Panc1 (cell line): ENCODE results near the gene PPP3R1. TPM values are rescaled to one million over a fixed set of nuclear protein-coding genes. Genes with fewer than 3 reads are reported as not detected.

Source experiments
- ATAC-seq: fragments of 200-7000 bp; cut with Tn5 transposase; 2 replicates; pipeline ENCODE4 v1.9.1; 2020; ENCODE audit warnings: mild to moderate bottlenecking, moderate library complexity
- BruUV-seq: library from RNA; stranded (reverse); fragments of 400-500 nt; replicated peaks from 2 replicates; lab custom pipeline; 2021; lab: Mats Ljungman, UMichigan
- CTCF ChIA-PET: fragments of 300-600 bp; sonication (Branson Sonifier 250); formaldehyde crosslinking; loops from one replicate; lab custom pipeline; 2022; ENCODE audit warnings: antibody characterized with exemption; lab: Charles Lee
- POLR2A ChIA-PET: fragments of 300-600 bp; sonication (Branson Sonifier 250); formaldehyde crosslinking; loops from one replicate; lab custom pipeline; 2022; ENCODE audit warnings: antibody characterized with exemption; lab: Charles Lee
- DNase-seq: peaks from one replicate; pipeline ENCODE4 v3.0.0-alpha.2; 2010; ENCODE audit warnings: low read depth, low spot score
- H3K27ac ChIP-seq: 2 replicates; pipeline ENCODE4 v1.5.1; 2011; ENCODE audit warnings: mild to moderate bottlenecking, low read length, inconsistent platforms
- H3K27me3 ChIP-seq: fragments of 200-500 bp; sonication (Bioruptor generic); 2 replicates; pipeline ENCODE4 v1.6.0; 2014; ENCODE audit warnings: low read length, inconsistent platforms; ENCODE audit not compliant: control insufficient read depth, insufficient read depth
- H3K36me3 ChIP-seq: fragments of 200-500 bp; sonication (Bioruptor generic); 2 replicates; pipeline ENCODE4 v1.5.1; 2014; ENCODE audit warnings: inconsistent platforms, mild to moderate bottlenecking, low read length, moderate library complexity; ENCODE audit not compliant: control insufficient read depth, insufficient read depth
- H3K4me1 ChIP-seq: 2 replicates; pipeline ENCODE4 v1.5.1; 2011; ENCODE audit warnings: inconsistent platforms, mild to moderate bottlenecking, low read length, moderate library complexity; ENCODE audit not compliant: control insufficient read depth, insufficient read depth
- H3K4me3 ChIP-seq, 2 experiments: 2 replicates each; pipeline ENCODE4 v1.5.1; 2011 to 2012; ENCODE audit warnings: low read depth in 2 of 2, low read length in 2 of 2, mild to moderate bottlenecking in 2 of 2, inconsistent platforms in 1 of 2, moderate library complexity in 1 of 2
- H3K9me3 ChIP-seq: fragments of 200-500 bp; sonication (Bioruptor generic); 2 replicates; pipeline ENCODE4 v1.5.1; 2014; ENCODE audit warnings: low read depth, mild to moderate bottlenecking, inconsistent platforms, low read length, moderate library complexity; ENCODE audit not compliant: control insufficient read depth, insufficient read depth
- CTCF ChIP-seq: fragments of 450-650 bp; IDR thresholded peaks from 2 replicates; pipeline ENCODE4 v1.5.1; 2017; ENCODE audit warnings: mild to moderate bottlenecking
- POLR2AphosphoS5 ChIP-seq: IDR thresholded peaks from 2 replicates; pipeline ENCODE4 v1.6.1; 2012; ENCODE audit warnings: mild to moderate bottlenecking, low read depth, low read length, moderate library complexity
- REST ChIP-seq, 2 experiments: IDR thresholded peaks; 2 replicates each; pipeline ENCODE4 v1.6.1; 2011 to 2012; ENCODE audit warnings: low read depth in 2 of 2, control low read depth in 1 of 2, low read length in 1 of 2, mild to moderate bottlenecking in 1 of 2, moderate library complexity in 1 of 2; ENCODE audit not compliant: insufficient read depth in 1 of 2
- SIN3A ChIP-seq: IDR thresholded peaks from 2 replicates; pipeline ENCODE4 v1.6.1; 2012; ENCODE audit warnings: low read depth, mild to moderate bottlenecking, low read length, moderate library complexity, borderline replicate concordance; ENCODE audit not compliant: insufficient read depth
- TCF7L2 ChIP-seq: IDR thresholded peaks from 2 replicates; pipeline ENCODE4 v1.6.1; 2011; ENCODE audit warnings: mild to moderate bottlenecking, low read depth, low read length, inconsistent platforms
- in situ Hi-C: cut with HindIII; loops from 2 replicates; pipeline ENCODE4 v1.10.0; 2016; ENCODE audit warnings: low sequenced_read_pairs, low pct_unique_long_range_greater_than_20kb
- intact Hi-C: fragments of 100-400 bp; cut with micrococcal nuclease; formaldehyde crosslinking; loops from one replicate; pipeline ENCODE4 v1.10.0; 2022; ENCODE audit not compliant: unreplicated experiment
- total RNA-seq: library from RNA; stranded (reverse); gene quantifications from one replicate; pipeline ENCODE4 v1.2.1, GENCODE V29; 2021; ENCODE audit not compliant: unreplicated experiment

PPP3R1 gene
- total RNA-seq, 1 experiment from 2014 or later: 77.9 TPM

GRCh38 chr2:68157002-68157401 lies 95.3 kb downstream of the PPP3R1 start:
- peak overlapping the region; percentile 97 for H3K27ac ChIP-seq
- H3K36me3 ChIP-seq: peaks cover 25% of the 10 kb centered on the region
- peak overlapping the region; percentile 97 to 99 for H3K4me3 ChIP-seq
- DNase-seq (no peak), ATAC-seq (peak; percentile 58)
- no peaks in the 10 kb centered on the region for H3K27me3 ChIP-seq
- TF ChIP-seq POLR2AphosphoS5 (no peak), REST (IDR thresholded peaks at IDR 0.05; ENCODE audit: insufficient read depth in 1 of 2, low read depth in 2 of 2, low read length in 1 of 2) (no peak), SIN3A (no peak), CTCF (no peak), TCF7L2 (no peak)
- H3K4me1 ChIP-seq: peaks cover 8% of the 10 kb centered on the region; the same call in 1 of the 2 replicates
- ChIA-PET CTCF (no interaction called here), POLR2A (interaction anchor here (0.6 kb wide), 1 partner anchor 25 kb away, joined by 10 read pairs; no protein-coding TSS in a partner anchor)
- intact Hi-C loops: no loop called here
- H3K9me3 ChIP-seq: no peaks in the 10 kb centered on the region
- BruUV-seq: no TSS peak
- in situ Hi-C loops: no loop called here

- intact Hi-C loops (no loop called here), in situ Hi-C loops (no loop called here)
- CTCF ChIA-PET: no interaction called here
- TSS peak; percentile 78 for BruUV-seq
- Histone ChIP-seq H3K27me3 (no peaks in the 10 kb centered on the region), H3K9me3 (no peaks in the 10 kb centered on the region), H3K4me1 (peaks cover 8% of the 10 kb centered on the region; the same call in 1 of the 2 replicates), H3K4me3 (peak overlapping the region; percentile 97 to 99), H3K36me3 (peaks cover 25% of the 10 kb centered on the region), H3K27ac (peak overlapping the region; percentile 97)
- DNase-seq (no peak), ATAC-seq (no peak)
- POLR2A ChIA-PET: interaction anchor here (0.6 kb wide), 1 partner anchor 26 kb away, joined by 10 read pairs; no protein-coding TSS in a partner anchor
- no peak for TF ChIP-seq TCF7L2
- TF ChIP-seq SIN3A: no peak
- TF ChIP-seq CTCF: no peak
- no peak for TF ChIP-seq POLR2AphosphoS5
- TF ChIP-seq REST (IDR thresholded peaks at IDR 0.05; ENCODE audit: insufficient read depth in 1 of 2, low read depth in 2 of 2, low read length in 1 of 2): no peak
Measured at GRCh38 chr2:68156419-68156818, 95.9 kb downstream of the PPP3R1 start.
